Measurements from ENCODE around the gene RTN4RL2.

The RTN4RL2 gene

GRCh38 chr11:57523419-57523818, 63.1 kb downstream of the RTN4RL2 start:
- no peak for DNase-seq (ENCODE audit: low read depth in 1 of 2, low spot score in 1 of 2)
